SW480 (cell line): ENCODE results near the gene SLAMF6.

Source experiments
- DNase-seq: peaks from one replicate; pipeline ENCODE4 v3.0.0-alpha.2; 2016; ENCODE audit warnings: low spot score

SLAMF6 gene

GRCh38 chr1:160467576-160467975 is 55.5 kb downstream of the SLAMF6 start:
- DNase-seq, result no peak

- no peak for DNase-seq
Measured at GRCh38 chr1:160466961-160467360, 56.1 kb downstream of the SLAMF6 start.

GRCh38 chr1:160465123-160465522 is 57.9 kb downstream of the SLAMF6 start:
- DNase-seq, result no peak

GRCh38 chr1:160460683-160461287 is 62.3 kb downstream of the SLAMF6 start:
- DNase-seq, result no peak

- no peak for DNase-seq
Measured at GRCh38 chr1:160460214-160460642, 62.8 kb downstream of the SLAMF6 start.

- no peak for DNase-seq
Measured at GRCh38 chr1:160459687-160460086, 63.4 kb downstream of the SLAMF6 start.

- DNase-seq, result no peak
Measured at GRCh38 chr1:160459056-160459455, 64.0 kb downstream of the SLAMF6 start.

- DNase-seq, result no peak
Measured at GRCh38 chr1:160455153-160455517, 67.9 kb downstream of the SLAMF6 start.

GRCh38 chr1:160454371-160455152 is 68.5 kb downstream of the SLAMF6 start:
- no peak for DNase-seq

- DNase-seq, result no peak
Measured at GRCh38 chr1:160453443-160453842, 69.6 kb downstream of the SLAMF6 start.

- DNase-seq, result no peak
Measured at GRCh38 chr1:160451859-160452232, 71.2 kb downstream of the SLAMF6 start.

- DNase-seq, result no peak
Measured at GRCh38 chr1:160451119-160451858, 71.8 kb downstream of the SLAMF6 start.

- no peak for DNase-seq
Measured at GRCh38 chr1:160449494-160449893, 73.6 kb downstream of the SLAMF6 start.

GRCh38 chr1:160446945-160447600 is 76.0 kb downstream of the SLAMF6 start:
- DNase-seq, result no peak

- DNase-seq, result no peak
Measured at GRCh38 chr1:160439718-160440117, 83.3 kb downstream of the SLAMF6 start.

- DNase-seq, result no peak
Measured at GRCh38 chr1:160438935-160439334, 84.1 kb downstream of the SLAMF6 start.

GRCh38 chr1:160438317-160438918 is 84.6 kb downstream of the SLAMF6 start:
- no peak for DNase-seq

- DNase-seq, result no peak
Measured at GRCh38 chr1:160437432-160438316, 85.4 kb downstream of the SLAMF6 start.

GRCh38 chr1:160436966-160437365 is 86.1 kb downstream of the SLAMF6 start:
- DNase-seq, result no peak
